ENCODE data around the gene AP4E1.
A peak's percentile ranks its signal among the peaks of the same experiment; 100 is the strongest.
"Not testable (repeated sequence)": the region's sequence is repeated elsewhere in the genome, so short reads cannot be mapped to it uniquely, and the experiment has no call there.

The AP4E1 gene

DNA sequence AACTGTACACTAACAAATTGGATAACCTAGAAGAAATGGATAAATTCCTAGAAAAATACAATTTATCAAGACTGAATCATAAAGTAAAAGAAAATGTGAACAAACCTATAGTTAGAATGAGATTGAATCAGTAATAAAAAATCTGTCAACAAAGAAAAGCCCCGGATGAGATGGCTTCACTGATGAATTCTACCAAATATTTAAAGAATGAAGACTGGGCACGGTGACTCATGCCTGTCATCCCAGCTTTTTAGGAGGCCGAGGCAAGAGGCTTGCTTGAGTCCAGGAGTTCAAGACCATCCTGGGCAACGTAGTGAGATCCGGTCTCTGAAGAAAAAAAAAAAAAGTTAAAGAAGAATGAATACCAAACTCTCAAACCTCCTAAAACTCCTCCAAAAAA lies 17.7 kb upstream of the AP4E1 start:
- DNase-seq, result no peak

DNA sequence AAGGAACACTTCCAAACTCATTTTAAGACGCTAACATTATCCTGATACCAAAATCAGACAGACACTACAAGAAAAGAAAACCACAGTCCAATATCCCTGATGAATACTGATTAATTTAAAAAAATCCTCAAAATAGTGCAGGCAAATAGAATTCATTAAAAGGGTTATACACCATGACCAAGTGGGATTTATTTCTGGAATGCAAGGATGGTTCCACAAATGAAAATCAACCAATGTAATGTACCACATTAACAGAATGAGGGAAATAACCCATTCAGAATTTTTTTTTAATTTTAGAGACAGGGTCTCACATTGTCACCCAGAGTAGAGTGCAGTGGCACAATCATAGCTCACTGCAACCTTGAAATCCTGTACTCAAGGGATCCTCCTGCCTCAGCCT lies 17.3 kb upstream of the AP4E1 start:
- no peak for DNase-seq

DNA sequence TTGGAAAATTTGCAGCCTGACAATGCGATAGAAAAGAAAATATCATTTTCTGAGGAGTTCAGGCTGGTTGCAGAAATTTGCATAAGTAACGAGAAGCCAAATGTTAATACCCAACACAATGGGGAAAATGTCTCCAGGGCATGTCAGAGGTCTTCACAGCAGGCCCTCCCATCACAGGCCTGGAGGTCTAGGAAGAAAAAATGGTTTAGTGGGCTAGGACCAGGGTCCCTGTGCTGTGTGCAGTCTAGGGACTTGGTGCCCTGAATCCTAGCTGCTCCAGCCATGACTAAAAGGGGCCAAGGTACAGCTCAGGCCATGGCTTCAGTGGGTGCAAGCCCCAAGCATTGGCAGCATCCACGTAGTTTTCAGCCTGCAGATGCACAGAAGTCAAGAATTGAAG lies 14.5 kb upstream of the AP4E1 start:
- DNase-seq, result no peak

DNA sequence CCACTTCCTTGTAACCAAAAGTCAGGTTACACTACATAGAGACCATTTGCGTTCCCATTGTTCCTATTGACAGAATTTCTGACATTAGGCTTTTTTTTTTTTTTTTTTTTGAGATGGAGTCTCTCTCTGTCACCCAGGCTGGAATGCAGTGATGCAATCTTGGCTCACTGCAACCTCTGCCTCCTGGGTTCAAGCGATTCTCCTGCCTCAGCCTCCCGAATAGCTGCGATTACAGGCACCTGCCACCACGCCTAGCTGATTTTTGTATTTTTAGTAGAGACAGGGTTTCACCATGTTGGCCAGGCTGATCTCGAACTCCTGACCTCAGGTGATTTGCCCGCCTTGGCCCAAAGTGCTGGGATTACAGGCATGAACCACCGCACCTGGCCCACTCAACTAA lies 7.1 kb upstream of the AP4E1 start:
- DNase-seq, result not testable (repeated sequence)

DNA sequence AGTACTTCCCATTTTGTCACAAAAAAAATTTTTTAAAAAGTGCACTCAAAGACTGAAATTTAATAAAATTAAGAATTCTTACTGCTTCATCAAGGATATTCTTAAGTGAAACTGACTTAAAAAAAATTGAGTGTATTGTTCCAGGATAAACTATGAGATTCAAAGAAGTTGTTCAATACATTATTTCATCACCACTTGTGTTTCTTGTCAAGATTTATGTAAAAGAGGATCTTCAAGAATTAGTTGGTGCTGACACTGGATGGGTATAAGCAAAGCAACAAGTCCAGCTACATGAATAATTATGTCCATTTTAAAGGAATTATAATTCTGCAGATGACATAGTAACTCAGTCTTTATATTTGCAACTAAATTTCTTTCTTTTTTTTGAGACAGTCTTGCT lies 4.3 kb upstream of the AP4E1 start:
- DNase-seq, result no peak

DNA sequence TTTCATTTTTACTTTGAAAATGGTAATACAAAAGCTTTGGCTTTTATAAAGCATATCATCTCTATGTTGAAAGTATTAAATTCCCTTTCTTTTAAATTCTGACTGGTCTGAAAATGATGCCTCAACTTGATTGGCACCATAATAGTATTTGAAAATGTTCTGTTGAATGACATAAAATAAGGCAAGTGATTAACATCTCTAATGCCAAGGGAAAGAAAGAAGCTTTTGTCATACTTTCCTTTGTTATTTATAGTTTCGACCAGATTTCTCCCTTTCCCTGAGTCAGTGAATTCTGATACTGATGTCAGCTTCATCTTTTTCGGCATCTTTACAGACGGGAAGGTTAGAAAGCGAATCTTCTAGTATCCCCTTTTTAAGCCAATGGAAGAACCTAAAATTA lies 3.4 kb upstream of the AP4E1 start:
- no peak for DNase-seq

DNA sequence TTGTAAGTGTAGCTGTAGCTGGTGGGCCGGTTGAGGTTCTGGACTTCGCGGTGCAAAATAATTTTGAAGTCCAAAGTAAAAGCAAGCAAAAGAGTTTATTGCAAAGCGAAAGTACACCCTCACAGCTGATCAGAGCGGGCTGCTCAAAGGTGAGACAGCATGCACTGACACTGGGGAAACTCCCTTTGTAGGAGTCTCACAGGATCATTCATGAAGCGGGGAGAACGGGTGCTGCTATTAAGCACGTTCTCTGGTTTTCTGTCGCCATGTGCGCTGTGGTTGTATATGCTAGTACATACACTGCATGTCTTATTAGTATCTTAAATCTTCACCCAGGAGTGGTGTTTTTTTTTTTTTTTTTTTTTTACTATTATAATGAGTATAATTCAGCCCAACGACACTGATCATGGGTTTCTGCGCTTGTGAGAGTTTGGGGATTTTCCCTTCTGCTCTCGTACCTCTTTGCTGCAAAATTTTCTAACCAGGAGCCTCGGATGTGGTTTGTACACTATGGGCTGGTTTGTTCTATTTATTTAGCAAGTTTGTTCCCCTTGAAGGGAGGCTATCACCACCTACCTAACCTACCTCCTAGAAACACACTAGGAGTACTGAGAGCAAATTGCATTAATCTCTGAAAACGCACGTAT lies 1.4 kb upstream of the AP4E1 start:
- DNase-seq, result peak; percentile 89

DNA sequence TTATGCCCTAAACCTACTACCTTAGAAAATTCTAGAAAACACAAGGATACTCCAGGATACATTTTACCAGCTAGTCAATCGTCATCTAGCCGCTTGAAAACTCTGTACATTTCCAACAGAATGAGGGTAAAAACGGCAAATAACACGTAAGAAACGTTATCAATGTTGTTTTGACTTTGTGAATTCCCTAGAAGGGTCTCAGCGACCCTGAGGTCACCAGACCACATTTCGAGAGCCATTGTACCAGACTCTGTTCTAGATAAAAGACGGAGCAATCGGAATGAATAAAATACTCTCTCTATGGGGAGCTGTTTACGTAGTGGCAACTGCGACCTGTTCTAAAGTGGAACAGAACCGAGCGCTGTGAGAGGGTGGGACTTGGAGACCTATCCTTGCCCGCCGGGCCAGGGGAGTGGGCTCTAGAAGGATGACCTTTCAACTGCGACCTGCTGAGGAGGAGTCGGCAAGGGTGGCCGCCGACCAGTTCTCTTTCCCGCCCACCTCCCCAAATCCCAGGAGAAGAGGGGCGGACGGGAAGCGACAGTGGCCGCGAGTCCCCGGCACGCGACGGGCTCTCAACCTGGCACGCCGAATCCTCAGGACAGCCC lies 778 bp upstream of the AP4E1 start:
- peak; percentile 55 for DNase-seq

DNA sequence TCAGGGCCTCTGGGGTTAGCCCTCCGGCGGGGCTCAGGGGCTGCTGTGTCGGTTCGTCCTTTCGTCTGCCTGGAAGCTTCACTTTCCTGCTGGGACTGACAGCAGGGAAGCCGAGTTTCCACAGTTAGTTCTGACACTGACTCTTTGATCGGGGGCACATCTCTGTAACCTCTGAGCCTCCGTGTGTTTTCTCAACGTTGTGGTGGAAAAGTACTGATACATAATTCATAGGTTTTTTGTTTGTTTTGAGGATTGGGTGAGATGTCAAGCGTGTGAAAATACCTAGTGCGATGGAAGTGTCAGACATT lies 481 bp downstream of the AP4E1 start:
- no peak for DNase-seq

DNA sequence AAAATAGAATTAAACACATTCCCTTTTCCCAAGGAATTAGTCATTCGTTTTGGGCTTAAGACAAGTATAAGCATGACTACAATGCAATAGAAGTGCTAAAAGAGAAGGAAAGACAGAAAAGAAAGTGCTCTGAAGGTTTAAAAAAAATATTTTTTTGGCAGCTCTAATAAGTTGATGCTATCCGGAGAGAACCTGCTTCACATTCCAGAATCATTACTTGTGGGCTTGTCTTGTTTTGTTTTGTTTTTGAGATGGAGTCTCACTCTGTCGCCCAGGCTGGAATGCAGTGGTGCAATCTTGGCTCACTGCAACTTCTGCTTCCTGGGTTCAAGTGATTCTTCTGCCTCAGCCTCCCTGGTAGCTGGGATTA lies 1.9 kb downstream of the AP4E1 start:
- DNase-seq, result not testable (repeated sequence)

DNA sequence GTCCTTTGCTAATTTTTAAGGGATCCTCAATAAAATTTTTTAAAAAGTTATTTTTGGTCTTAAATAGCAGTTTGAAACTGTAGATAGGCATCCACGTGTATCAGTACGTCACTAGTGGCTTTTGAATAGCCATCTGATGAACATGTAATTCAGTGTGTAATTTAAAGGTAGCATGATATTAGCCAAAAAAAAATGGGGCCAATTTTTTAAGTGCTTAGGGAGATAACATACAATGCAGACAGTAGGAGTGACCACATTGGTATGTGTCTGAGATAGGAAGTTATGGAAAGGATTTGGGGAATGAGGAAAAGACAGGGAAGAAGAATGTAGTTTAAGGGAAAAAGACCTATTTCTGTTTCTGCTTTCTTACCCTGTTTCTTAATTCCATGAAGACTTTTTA lies 2.5 kb downstream of the AP4E1 start:
- no peak for DNase-seq

DNA sequence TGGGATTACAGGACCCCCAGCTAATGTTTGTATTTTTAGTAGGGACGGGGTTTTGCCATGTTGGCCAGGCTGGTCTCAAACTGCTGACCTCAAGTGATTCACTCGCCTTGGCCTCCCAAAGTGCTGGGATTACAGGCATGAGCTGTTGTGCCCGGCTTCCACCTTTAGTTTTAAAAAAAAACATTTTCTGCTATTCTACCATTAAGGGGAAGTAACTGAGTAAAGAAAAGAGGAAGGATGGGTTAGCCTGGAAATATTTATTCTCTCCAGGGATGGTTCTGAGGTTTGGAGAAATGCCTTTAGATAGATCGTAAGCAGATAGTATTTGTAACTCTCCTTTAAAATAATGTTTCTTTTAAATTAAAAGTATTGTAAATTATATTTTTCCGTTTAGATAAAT lies 3.1 kb downstream of the AP4E1 start:
- no peak for DNase-seq

DNA sequence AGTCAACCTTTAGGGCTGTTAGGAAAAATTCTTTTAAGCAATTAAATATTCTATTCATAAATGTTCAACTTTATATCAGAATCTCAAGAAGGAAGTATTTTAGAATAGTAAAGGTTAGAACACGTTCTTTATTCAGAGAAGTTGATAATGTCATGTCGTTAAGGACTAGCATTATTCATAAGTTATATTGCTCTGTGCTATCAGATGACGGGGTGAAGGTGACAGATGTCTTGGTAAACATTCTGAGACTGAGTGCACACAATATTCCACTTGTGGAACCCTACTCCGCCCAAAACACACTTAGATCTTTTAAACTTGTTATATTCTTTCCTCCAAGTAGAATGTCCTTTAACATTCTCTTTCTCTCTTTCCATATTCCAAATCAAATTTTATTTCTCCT lies 7.9 kb downstream of the AP4E1 start:
- no peak for DNase-seq

DNA sequence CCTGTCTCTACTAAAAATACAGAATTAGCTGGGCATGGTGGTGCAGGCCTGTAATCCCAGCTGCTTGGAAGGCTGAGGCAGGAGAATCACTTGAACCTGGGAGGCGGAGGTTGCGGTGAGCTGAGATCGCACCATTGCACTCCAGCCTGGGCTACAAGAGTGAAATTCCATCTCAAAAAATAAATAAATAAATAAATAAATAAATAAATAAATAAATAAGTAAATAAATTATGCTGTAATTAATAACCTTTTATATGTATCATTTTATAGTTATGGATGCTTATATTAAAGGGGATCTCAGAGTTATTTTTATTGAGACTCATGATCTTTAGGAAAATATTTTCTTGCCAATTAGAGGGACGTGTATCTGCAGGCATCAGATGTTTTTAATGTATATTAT lies 10.9 kb downstream of the AP4E1 start:
- not testable (repeated sequence) for DNase-seq

DNA sequence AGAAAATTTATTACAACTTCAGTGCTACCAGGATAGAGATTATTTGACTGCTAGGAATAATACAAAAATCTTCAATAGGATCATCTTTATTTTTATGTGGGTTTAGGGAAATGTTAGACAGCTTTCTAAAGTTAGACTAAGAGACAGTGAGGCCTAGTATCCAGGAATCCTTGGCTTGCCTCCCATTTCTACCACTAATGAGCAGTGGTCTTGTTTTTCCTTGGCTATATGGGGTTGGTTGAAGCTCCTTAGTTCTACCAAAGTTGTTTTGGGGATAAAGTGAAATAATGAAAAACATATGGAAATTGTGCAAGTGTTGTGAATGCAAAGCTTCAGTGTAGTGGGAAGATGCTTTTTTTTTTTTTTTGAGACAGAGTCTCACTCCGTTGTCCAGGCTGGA lies 16.8 kb downstream of the AP4E1 start:
- no peak for DNase-seq

DNA sequence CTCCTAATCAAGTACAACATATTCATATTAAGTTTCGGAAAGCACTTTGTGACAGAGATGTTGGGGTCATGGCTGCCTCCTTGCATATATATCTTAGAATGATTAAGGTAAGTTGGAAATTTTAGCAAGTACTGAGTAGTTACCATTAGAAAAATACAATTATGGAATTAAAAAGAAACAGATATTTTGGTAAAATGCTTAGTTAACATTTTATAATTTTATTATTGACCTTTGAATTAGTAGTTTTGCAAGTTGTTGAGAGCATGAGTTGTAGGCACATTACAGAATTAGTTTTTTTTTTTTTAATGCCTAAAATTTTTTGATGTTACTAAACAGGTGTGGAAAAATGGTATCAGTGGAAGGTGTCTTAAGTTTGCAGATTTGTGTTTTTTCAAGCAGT lies 20.6 kb downstream of the AP4E1 start:
- no peak for DNase-seq

DNA sequence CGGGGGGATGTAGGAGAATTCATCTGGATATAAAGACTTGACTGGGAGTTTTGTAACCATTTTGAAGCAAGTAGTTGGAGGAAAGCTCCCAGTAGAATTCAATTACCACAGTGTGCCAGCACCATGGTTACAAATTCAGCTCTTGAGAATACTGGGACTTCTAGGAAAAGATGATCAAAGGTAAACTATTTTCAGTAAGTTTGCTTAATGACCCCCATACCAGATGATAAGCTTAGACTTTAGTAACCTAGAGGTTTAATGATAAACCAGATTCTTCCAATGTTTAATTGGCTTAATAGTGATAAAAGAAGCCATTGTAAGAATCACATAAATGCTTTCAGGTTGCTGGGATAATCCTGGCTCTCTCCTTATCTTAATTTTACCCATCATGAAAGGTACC lies 22.3 kb downstream of the AP4E1 start:
- DNase-seq, result no peak

DNA sequence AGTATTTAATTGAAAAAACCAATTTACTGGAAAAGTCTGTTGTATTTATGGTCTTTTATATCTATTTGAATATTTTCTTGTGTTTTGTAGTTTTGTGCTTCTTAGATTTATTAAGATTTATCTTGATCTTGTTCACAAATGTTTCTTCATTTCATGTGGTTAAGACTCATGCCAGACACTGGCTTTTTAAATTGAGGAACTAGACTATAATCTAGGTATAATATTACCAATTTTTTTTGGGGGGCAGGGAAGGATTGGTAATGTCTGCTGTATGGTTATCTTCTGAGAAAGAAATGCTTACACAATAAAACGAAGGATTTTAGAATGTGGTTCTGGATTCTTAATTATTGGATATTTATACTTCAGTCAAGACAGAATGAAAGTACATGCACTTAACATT lies 24.9 kb downstream of the AP4E1 start:
- DNase-seq, result no peak

DNA sequence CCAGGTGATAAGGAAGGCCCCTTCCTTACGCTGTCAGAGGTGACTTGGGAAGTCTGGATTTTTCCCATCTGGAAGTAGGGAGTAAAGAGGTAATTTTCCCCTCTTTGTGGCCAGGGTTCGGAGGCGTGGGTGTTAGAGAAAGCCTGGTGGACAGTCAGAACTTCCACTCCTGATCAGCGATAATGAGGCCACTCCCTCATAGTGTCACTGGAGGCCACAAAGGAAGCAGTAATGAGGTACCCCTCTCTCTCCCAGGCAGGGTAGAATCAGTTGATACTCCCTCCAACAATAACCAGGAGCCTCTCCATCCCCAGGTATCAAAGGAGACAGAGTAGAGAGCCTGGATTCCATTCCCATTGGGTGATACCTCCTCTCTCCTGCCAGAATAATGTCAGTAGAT lies 30.0 kb downstream of the AP4E1 start:
- DNase-seq, result no peak

DNA sequence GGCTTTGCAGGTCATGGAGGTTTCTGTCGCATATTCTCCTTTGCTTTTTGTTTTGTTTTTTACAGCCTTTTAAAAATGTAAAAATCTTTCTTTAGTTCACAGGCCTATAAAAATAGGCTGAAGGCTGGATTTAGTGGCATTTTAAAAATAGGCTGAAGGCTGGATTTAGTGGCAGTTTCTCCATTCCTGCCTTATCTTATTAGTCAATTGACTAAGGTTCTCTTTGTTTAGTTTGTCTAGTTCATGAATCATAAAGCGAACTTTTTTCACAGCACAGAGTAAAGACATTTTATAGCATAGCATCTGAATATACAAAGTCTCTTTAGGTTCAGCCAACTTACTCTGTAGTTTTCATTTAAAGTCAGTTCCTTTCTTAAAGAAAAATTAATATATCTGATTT lies 31.4 kb downstream of the AP4E1 start:
- no peak for DNase-seq

DNA sequence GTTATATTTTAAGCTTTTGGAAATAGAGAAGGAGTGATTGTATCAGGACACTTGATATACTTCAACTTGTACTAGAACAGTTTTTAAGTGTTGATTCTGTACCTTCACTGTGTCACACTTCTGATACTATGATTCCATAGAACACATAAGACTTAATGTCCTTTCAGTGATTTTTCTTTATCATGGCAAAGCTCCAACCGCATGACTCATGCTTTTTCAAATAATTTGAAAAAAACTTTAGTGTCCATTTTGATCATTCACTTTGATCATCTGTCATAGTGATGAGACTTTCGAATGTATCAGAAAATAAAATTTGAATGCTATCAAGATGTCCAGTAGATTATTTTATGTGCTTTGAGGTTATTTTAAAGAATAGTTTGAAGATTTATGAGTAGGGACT lies 32.0 kb downstream of the AP4E1 start:
- DNase-seq, result no peak

DNA sequence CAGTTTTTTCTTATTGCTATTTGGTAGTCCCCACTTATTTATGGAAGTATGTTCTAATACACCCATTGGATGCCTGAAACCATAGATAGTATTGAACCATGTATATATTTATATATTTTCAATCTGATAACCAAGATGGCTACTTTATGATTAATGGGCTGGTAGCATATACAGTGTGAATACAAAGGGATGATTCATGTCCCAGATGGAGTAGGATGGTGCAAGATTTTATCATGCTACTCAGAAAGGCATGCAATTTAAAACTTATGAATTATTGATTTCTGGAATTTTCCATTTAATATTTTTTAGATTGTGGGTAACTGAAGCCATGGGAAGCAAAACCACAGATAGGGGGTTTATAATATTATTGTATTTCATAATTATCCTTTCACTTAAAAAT lies 35.2 kb downstream of the AP4E1 start:
- no peak for DNase-seq

DNA sequence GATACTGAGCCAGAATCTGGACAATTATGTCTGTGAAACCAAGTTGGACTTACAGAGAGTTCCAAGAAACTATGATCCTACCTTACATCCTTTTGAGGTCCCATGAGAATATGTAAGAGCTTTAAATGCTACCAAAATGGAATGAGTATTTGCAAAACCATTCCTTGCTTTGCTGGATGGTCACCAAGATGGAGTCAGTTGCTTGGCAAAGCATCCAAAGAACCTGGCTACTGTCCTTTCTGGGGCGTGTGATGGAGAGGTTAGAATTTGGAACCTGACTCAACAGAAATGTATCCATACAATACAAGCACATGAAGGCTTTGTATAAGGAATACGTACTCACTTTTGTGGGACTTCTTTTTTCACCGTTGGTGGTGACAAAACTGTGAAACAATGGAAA lies 36.2 kb downstream of the AP4E1 start:
- no peak for DNase-seq

DNA sequence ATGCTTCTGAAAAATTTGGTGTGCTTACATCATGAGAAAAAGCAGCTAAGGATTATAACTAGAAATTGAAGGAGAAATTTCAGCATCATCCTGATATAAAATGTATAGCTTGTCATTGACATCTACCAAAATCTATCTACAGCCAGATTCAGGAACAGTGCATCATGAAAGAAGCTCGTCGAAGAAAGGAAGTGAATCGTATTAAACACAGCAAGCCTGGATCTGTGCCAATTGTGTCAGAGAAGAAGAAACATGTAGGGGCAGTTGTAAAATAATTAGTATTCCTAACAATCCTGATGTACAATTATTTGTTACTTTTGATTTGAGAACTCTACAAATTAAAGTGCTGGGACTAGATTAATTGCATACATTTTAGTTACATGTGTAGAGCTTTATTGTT lies 37.2 kb downstream of the AP4E1 start:
- DNase-seq, result no peak

DNA sequence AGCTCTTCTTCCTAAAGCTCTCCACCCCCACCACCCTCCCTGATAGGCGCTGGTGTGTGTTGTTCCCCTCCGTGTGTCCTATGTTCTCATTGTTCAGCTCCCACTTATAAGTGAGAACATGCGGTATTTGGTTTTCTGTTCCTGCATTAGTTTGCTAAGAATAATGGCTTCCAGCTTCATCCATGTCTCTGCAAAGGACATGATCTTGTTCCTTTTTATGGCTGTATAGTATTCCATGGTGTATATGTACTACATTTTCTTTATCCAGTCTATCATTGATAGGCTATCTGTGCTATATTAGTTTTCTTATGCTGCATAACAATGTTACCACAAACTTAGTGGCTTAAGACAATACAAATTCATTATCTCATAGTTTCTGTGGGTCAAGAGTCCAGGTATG lies 42.3 kb downstream of the AP4E1 start:
- not testable (repeated sequence) for DNase-seq

DNA sequence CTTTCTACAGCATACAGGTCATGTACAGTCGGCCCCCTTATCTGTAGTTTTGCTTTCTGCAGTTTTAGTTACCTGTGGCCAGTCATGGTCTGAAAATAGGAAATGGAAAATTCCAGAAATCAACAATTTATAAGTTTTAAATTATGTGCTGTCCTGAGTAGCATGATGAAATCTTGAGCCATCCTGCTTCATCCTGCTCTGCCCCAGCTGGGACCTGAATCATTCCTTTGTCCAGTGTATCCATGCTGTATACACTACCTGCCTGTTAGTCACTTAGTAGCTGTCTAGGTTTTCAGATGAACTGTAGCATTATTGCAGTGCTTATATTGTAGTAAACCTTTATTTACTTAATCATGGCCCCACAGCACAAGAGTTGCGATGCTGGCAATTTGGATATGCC lies 44.8 kb downstream of the AP4E1 start:
- DNase-seq, result no peak
